HG03064 (cell line): ENCODE data around the gene HSPA12A.
"Not testable (repeated sequence)": the region's sequence is repeated elsewhere in the genome, so short reads cannot be mapped to it uniquely, and the experiment has no call there.

Experiments used
- ATAC-seq: cut with Tn5 transposase; IDR thresholded peaks from one replicate; pipeline ENCODE4 v1.9.1; 2021; ENCODE audit warnings: low read depth; ENCODE audit not compliant: unreplicated experiment

The HSPA12A gene

DNA sequence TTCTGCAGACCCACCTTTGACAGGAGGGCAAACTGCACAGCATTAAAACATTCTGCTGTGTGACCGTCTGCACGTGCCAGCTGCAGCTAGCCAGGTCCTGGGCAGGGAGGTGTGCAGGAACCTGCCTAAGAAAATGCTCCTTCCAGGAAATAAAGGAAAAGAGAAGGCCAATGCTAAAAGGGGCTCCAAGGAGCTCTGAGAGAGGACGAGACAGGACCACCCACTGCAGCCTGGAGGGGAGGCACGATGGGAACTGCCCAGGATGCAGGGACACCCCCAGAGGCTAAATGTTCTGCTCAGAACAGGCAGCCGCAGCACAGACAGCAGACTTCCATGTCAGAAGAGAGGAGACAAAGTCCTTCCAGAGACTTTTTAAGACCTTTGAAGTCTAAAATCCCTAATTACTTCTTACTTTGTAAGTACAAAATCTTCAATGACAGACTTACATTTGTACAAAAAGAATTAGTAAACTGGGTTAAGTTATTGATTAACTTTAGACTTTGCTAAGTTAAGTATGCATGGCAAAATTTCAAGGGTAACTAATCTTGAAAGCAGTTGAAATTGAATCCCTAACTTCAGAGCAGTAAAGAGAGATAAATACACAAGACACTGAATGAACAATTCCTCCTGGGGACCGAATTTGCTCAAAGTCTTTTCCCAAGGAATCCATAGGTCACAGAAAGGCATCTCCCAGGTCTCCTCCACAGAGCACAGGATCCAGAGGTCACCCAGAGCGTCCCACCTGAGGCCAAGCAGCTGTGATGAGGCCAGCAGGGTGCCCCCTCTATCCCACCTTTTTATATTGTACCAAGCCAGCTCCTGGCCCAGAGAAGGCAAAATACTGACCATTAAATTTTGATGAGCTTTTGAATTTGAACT, 21.5 kb downstream of the HSPA12A start:
- no peak for ATAC-seq

DNA sequence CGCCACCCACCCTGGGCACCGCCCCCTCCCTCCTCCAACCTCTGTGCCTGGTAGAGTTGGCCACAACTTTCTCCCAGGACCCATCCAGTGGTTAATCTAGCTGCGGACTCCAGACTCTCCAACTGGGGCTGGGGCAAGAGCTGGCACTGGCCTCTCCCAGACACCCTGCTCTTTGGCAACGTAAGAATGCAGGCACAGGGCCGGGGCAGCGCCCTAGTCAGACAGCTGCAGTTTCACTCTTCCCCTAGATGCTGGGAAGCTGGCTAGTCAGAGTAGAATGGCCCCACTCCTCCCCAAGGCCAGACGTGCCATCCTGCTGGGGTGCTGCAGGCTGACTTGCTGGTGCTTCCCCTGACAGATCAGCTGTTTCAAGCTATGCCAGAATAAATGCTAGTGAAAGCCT, 22.1 kb downstream of the HSPA12A start:
- ATAC-seq, result no peak

DNA sequence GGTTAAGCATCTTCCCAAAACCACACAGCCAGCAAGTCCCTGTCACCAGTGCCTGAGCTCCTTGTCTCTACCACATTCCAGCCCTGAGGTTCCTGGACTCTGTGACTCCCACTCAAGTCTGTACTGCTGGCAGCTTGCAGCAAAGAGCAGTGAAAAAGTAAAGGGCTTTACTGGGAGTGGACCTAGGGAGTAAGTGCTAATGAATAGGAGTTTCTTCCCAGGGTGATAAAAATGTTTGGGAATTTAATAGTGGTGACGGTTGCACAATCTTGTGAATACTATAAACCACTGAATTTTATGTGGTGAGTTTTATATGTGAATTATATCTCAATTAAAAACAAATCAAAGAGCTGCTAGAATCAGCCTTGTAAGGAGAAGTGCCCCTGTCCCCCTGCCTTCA, 22.6 kb downstream of the HSPA12A start:
- no peak for ATAC-seq

DNA sequence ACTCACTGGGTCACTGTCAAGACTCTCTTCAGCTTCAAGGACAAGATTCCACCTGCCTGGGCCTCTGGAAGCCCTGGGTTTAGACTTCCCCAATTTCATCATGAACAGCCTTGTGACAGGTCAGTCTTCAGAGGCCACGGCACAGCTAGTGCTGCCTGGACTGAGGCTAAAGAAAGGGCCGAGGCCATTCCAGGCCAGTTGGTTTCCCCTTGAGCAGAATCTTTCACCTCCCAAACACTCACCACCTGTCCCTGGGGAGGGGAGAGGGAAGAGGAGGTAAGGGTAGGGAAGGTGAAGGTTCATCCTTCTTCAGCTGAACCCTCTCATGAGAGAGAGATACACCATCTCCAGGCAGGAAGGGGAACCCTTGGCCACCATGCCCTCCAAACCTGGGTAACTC, 24.3 kb downstream of the HSPA12A start:
- no peak for ATAC-seq

DNA sequence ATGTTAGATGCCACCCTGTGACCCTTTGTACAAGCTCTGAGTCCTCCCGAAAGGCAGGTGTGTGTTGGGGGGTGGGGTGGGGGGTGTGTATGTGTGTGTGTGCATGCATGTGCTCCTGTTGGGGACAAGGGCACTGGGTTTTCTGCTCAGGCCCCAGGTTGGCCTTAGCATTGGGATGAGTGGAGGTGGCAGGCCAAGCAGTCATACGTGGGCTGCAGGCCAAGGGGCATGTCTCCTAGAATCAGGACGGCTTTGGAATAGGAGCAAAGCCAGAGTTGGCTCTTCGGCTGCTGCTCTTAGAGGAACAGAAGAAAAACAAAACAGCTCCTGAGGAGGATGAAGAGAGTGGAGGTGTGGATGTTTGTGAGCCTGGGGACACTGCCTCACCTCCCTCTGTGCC, 26.0 kb downstream of the HSPA12A start:
- no peak for ATAC-seq

DNA sequence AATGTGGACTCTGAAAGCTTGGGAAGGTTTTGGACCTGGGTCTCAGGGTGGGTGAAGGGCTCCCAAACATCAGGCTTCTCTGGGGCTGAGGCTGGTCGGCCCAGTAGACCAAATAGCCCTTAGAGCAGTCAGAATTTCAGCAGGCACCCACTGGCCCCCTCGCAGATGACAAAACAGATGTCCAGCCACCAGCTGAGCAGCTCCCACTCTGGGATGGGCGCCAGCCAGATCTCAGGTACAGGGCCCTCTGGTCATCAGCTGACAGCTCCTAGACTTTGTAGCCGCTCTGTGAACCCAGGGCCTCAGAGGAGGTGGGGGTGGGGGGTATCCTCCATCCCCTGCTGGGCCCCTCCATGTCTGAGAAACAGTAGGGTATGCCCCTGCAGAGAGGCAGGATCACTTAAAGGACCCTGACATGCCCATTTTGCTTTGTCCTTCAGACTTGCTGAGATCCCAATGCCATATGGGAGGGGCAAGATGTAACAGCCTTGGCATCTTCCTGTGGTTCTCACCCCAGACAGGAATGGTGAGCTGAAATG, 26.5 kb downstream of the HSPA12A start:
- ATAC-seq, result no peak

DNA sequence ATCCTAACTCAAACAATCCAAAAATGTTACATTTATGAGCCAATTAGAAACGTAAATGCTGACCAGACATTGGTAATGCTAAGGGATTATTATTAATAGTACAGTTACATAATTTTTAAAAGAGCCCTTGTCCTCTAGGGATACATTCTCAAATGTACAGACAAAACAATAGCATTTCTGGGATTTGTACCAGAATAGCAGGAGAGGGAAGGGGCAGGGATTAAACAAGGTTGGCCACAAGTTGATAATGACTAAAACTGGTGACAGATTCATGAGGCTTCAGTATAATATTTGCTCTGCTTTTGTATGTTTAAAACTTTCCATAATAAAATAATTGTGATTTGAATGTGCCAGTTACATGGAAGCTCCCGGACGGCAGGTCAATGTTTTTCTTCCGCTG, 27.0 kb downstream of the HSPA12A start:
- ATAC-seq, result no peak

DNA sequence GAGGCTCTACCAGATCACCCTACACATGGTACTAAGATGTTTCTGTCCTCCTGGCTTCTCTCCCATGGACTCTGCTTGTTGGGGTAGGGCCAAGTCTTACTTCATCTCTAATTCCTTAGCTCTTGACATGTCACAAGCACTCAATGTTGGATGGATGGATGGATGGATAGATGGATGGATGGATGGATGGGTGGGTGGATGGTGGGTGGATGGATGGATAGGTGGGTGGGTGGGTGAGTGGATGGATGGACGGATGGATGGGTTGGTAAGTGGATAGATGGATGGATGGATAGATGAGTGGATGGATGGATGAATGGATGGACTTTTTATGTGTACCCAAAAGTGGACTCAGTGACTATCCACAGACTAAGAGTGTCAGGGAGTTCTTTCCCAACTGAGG, 28.5 kb downstream of the HSPA12A start:
- no peak for ATAC-seq

DNA sequence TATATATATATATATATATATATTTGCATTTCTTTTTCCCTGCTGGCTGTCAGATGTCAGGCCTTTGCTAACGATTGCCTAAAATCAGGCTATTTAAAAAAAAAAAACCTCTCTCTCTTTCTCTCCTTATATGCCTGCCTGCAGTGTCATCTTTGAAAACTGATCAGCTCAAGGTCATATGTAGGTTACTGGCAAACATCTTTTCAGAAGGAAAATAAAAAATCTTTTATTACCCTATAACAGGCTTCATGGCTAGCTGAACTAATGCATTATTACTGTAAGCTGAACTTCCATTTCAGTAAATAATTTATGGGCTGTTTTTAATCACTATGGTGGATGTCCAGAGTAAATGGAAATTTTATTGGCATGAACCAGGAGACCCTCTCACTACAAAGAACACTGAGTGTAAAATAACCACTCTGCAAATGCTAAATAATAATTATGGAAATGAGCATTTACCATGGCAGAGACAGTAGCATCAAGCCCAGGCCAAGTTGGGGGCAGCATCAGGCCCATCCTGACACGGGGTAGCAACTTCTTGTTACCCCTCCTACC, 29.3 kb downstream of the HSPA12A start:
- no peak for ATAC-seq

DNA sequence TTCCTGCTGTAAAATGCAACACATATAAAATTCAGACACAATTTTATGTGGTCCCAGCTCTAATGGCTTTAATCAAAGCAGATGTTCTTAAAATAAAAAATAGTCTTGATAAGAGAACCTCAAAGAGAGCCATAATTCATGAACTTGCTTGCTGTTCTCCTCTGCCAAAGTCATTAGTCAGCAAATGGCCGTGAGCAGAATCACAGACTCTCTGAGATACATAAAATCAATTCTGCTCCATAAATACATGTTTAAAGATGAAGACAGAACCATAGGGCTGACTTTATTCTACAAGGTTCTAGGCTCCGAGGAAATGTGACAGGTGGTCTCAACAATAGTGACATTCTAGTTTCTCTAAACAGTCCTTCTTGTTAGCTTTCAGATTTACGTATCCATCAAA, 29.8 kb downstream of the HSPA12A start:
- no peak for ATAC-seq

DNA sequence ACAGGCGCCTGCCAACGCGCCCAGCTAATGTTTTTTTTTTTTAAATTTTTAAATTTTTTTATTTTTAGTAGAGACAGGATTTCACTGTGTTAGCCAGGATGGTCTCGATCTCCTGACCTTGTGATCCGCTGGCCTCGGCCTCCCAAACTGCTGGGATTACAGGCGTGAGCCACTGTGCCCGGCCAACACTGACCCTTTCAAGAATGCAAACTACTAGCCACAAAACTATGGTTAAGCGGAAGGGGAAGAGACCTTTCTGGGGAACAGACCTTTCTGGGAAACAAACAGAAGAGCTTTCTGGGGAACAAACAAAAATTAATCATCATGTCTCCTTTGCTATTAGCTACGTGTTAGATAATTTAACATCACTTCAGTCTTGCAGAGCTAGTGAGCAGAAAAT, 30.6 kb downstream of the HSPA12A start:
- not testable (repeated sequence) for ATAC-seq

DNA sequence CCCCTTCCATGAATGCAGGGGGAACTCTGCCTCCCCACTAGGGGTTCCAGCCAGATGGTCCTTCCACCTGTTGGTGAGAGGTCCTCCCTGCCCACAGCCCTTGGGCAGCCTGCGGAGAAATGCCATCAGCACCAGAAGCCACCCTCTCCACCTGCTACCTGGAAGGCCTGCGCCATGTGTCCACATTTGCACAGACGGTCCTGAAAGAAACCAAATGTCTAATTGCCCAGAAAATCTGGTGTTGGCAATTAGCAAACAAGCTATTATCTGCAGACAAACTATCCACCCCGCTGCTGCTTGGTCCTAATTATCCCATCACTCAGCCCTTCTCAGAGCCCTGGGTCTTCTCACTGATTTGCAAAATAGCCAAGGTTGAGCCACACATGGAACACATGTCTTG, 32.3 kb downstream of the HSPA12A start:
- no peak for ATAC-seq

DNA sequence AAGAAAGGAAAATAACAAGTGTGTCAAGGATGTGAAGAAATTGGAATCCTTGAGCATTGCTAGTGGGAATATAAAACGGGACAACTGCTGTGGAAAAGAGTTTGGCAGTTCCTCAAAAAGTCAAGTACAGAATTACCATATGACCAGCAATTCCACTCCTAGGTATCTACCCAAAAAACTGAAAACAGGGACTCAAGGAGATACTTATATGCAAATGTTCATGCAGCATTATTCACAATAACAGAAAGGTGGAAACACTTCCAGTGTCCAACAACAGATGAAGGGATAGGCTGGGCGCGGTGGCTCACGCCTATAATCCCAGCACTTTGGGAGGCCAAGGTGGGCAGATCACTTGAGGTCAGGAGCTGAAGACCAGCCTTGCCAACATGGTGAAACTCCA, 33.5 kb downstream of the HSPA12A start:
- ATAC-seq, result no peak

DNA sequence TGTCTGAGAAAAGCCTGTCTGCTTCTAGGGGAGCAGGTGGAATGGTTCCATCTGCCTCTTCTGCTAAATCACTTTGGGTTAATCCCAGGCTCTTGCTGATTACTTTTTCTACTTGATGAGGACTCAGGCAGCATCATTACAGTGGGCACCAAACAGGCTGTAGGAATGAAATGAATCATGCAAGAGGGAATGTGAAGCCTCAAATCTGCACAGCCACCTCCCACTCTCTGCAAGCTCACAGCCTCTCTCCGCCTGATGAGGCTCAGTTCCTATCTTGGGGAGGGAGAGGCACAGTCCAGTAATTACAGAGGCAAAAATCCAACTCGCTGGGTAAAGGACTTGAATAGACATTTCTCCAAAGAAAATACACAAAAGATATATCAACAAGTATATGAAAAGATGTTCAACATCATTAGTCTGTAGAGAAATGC, 34.0 kb downstream of the HSPA12A start:
- no peak for ATAC-seq

DNA sequence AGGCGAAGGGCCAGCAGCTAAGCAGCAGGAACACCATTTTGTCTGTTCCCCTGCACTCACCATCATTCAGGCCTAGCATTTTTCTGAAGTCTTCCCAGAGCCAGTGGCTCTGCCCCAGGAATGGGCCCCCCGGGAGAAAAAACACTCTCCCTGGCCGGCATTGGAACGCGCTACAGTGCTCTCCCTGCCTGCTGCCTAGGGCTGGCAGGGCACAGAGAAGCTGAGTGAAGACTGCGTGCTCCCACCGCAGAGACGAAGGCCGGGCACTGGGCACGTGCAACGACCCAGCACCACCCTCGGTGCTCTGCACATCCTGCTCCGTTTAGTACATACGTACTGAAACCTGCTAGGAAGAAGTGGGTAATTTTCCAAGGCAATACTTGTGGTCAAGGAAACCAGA, 34.4 kb downstream of the HSPA12A start:
- no peak for ATAC-seq

DNA sequence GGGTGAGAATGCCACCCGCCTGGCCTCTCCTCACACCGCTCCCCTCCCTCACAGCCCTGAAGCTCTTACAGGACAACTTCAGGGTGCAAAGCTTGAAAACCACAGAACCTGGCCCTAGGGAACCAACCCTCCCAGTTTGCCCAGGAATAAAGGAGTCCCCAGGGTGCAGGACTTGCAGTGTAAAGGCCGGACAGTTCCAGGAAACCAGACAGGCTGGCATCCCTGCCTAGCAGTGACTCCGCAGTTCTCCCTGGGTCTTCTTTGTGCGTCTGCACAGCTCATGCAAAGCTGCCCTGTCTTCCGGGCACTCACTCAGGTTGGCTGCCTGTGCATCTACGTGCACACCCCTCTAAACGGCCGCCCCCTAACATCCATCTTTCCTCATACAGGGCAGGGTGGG, 36.1 kb downstream of the HSPA12A start:
- ATAC-seq, result no peak

DNA sequence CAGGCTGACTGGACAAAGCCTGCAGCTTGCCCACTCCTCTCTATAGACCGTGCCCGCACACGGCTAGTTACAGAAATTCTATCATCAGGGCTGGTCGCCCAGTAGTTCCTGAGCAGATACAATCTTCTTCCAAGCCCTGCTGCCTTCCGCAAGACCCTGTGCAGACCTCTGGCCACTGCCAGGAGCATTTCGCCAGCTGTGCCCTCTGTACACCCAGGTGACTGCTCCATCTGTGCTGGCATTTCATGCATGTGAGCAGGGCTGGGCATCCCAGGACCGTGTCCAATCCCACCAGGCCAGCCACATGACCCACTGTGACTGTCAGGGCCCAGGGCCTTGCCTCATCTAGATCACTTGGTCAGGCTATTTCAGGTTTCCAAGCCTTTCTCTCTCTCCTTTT, 36.9 kb downstream of the HSPA12A start:
- ATAC-seq, result no peak

DNA sequence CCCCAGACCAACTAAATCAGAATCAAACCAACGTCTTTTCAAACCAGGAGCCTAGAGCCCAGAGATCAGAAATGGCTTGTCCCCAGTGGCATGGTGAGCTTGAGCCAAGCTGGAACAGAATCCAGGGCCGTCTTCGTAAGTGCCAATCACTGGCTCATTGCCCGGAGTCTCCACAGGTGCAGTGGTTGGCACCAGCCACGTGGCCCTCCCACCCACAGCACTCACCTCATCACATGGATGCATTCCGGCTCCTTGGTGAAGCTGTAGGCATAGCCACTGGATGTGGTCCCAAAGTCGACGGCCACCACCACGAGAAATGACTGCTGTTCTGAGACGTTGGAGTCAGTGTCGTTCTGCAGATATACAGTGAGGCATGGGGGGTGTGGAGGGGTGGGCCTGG, 37.4 kb downstream of the HSPA12A start:
- ATAC-seq, result no peak

DNA sequence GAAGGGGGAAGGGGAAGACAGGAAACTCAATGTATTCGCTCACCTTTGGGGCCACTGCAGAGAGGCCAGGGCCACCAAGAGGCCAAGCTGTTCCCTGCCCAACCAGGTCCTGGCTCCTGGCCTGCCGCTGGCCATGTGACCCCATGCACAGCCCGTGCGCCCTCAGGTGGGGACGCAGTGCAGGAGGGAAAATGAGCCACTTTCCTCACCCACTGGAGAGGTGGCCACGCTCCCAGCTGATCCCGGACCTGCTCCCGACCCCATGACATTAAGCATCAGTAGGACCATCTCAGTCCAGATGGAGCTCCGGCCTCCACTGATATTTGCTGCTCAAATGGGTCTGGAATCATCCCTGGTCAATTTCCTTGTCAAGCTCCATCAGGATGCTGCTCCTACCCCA, 40.2 kb downstream of the HSPA12A start:
- no peak for ATAC-seq

DNA sequence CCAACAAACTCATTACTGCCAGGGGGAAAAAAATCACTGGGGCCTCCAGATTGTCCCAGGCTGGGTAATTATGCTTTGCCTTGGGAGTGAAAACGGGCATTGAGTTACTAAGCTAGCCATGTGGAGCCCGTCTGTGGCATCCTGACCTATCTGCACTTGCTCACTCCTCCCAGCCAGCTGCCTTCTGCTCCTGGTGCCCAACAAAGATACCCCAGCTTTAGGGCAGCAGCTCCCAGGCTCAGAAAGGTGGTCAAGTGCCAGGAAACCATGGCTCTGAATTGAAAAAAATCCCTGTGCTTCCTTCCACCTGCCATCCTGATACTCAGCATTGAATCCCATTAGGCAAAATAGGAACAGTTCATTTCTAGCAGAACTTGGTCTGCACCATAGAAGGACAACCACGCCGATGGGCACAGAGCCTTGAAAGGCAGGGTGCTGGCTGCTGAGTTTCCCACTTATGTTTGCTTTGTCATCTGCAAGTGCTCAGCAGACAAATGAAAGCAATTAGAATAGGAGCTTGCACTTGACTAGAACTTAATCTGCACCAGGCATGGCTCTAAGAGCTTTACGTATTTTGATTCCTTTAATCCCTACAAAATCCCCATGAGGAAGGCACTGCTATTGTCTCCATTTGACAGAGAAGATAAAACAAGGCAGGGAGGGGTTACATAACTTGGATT, 42.8 kb downstream of the HSPA12A start:
- no peak for ATAC-seq

DNA sequence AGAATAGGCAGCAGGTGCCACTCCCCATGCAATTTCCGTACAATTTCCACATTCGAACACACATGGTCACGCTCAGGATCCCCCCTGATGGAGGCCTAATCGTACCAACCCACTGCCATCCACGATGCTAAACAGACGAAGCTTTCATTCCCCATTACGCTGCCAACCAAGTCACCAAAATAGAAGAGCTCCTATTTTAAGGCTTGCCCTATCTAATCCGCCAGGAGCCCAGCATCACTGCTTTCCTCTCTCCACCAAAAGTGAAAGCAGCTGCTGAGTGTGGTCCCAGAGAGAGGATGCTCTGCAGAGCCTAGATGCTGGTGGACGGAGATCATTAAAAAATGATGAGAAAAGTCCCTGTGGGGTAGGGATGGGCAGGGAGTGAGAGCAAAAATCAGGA, 43.3 kb downstream of the HSPA12A start:
- no peak for ATAC-seq

DNA sequence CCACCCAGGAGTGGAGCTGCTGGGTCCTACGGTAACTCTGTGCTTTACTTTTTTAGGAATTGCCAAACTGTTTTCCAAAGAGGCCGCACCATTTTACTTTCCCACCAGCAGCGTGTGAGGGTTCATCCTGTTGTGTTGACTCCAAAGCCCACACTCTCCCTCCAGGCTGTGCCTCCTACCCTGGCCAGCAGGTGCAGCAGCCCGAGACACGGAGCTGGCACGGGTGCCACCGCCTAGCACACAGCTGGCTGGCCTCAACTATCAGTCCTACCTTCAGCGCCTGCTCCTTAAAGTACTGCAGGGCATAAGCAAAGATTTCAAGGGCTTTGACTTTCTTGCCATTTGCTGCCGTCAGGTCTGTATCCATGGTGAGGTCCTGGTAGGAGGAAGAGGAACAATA, 44.0 kb downstream of the HSPA12A start:
- ATAC-seq, result no peak
